Endothelial cell of umbilical vein (primary cell): ENCODE measurements around the gene CEP68. TPM values are rescaled to one million over a fixed set of nuclear protein-coding genes. Genes with fewer than 3 reads are reported as not detected.

ENCODE experiments used
- BruUV-seq: library from RNA; stranded (reverse); fragments of 400-500 nt; replicated peaks from 2 replicates; lab custom pipeline; 2021; lab: Mats Ljungman, UMichigan
- CTCF ChIA-PET: fragments of 300-600, 350-600 bp; sonication (Branson Sonifier 250); formaldehyde crosslinking; loops from one replicate; lab custom pipeline; 2021; ENCODE audit warnings: antibody characterized with exemption, inconsistent platforms; lab: Charles Lee
- POLR2A ChIA-PET: fragments of 300-600, 350-600 bp; sonication (Branson Sonifier 250); formaldehyde crosslinking; loops from one replicate; lab custom pipeline; 2021; ENCODE audit warnings: antibody characterized with exemption, inconsistent platforms; lab: Charles Lee
- DNase-seq: peaks from one replicate; pipeline ENCODE4 v3.0.0-alpha.2; 2011; ENCODE audit warnings: low read depth, low spot score
- FAIRE-seq: peaks from 2 replicates; lab custom pipeline; 2011; peaks lifted over from hg19 to GRCh38; lab: Jason Lieb, UNC
- H2AFZ ChIP-seq: 2 replicates; pipeline ENCODE4 v1.6.0; 2012; ENCODE audit warnings: low read depth, low read length, control low read depth, inconsistent platforms
- H3K27ac ChIP-seq: 2 replicates; pipeline ENCODE4 v1.5.1; 2011; ENCODE audit warnings: low read depth, mild to moderate bottlenecking, control low read depth, low read length, moderate library complexity; ENCODE audit not compliant: insufficient read depth
- H3K27me3 ChIP-seq, 2 experiments: 2 replicates each; pipeline versions ENCODE4 v1.6.0 to v1.6.1; 2011; ENCODE audit warnings: low read length in 2 of 2, mixed read lengths in 1 of 2; ENCODE audit not compliant: control insufficient read depth in 2 of 2, insufficient read depth in 2 of 2
- H3K36me3 ChIP-seq, 2 experiments: 2 replicates in 1 of 2; 3 replicates in 1 of 2; pipeline ENCODE4 v1.5.1; 2011; ENCODE audit warnings: low read length in 2 of 2, mild to moderate bottlenecking in 1 of 2, moderate library complexity in 1 of 2; ENCODE audit not compliant: control insufficient read depth in 2 of 2, insufficient read depth in 2 of 2; ENCODE audit errors: extremely low read depth in 1 of 2
- H3K4me1 ChIP-seq: 3 replicates; pipeline ENCODE4 v1.5.1; 2011; ENCODE audit warnings: mild to moderate bottlenecking, low read length; ENCODE audit not compliant: control insufficient read depth, insufficient read depth; ENCODE audit errors: extremely low read depth
- H3K4me2 ChIP-seq: 2 replicates; pipeline ENCODE4 v1.6.1; 2011; ENCODE audit warnings: low read length, control low read depth, mixed read lengths; ENCODE audit not compliant: insufficient read depth
- H3K4me3 ChIP-seq, 3 experiments: fragments of 200-600 bp in 1 of 3; sonication (generic), shearing (Covaris generic) in 1 of 3; replicated peaks in 1 of 3; 2 replicates each; pipeline ENCODE4 v1.5.1; 2011 to 2016; ENCODE audit warnings: control low read depth in 3 of 3, low read length in 3 of 3, mild to moderate bottlenecking in 2 of 3, inconsistent platforms in 1 of 3, low read depth in 1 of 3, moderate library complexity in 1 of 3; ENCODE audit not compliant: insufficient read depth in 1 of 3
- H3K79me2 ChIP-seq: 2 replicates; pipeline ENCODE4 v1.6.0; 2012; ENCODE audit warnings: low read length, inconsistent platforms; ENCODE audit not compliant: control insufficient read depth, insufficient read depth
- H3K9ac ChIP-seq: replicated peaks from 2 replicates; pipeline ENCODE3; 2011; ENCODE audit warnings: low read length, control low read depth; ENCODE audit not compliant: insufficient read depth; ENCODE audit errors: extremely low read depth
- H3K9me1 ChIP-seq: replicated peaks from 3 replicates; pipeline ENCODE4 v1.6.0; 2011; ENCODE audit warnings: mild to moderate bottlenecking, low read length; ENCODE audit not compliant: control insufficient read depth, insufficient read depth; ENCODE audit errors: extremely low read depth
- H3K9me3 ChIP-seq: replicated peaks from 2 replicates; pipeline ENCODE4 v1.5.1; 2012; ENCODE audit warnings: low read length, inconsistent platforms; ENCODE audit not compliant: control insufficient read depth, insufficient read depth
- H4K20me1 ChIP-seq: replicated peaks from 2 replicates; pipeline ENCODE3; 2011; ENCODE audit warnings: mild to moderate bottlenecking, low read length; ENCODE audit not compliant: control insufficient read depth, insufficient read depth; ENCODE audit errors: extremely low read depth
- CTCF ChIP-seq, 2 donors: IDR thresholded peaks; 1 replicate in 1 of 2; 2 replicates in 1 of 2; pipeline ENCODE4 v1.5.1; 2011; ENCODE audit warnings: low read length in 2 of 2, mild to moderate bottlenecking in 2 of 2, moderate library complexity in 2 of 2, control low read depth in 1 of 2, inconsistent platforms in 1 of 2, low read depth in 1 of 2; ENCODE audit not compliant: insufficient read depth in 1 of 2; ENCODE audit errors: extremely low read depth in 1 of 2
- EZH2 ChIP-seq: IDR thresholded peaks from 2 replicates; pipeline ENCODE4 v1.6.1; 2012; ENCODE audit warnings: borderline replicate concordance, low read depth, mild to moderate bottlenecking, moderate library complexity, low read length, inconsistent platforms; ENCODE audit not compliant: severe bottlenecking
- FOS ChIP-seq: IDR thresholded peaks from 2 replicates; pipeline ENCODE4 v1.6.1; 2011; ENCODE audit warnings: mild to moderate bottlenecking, low read length, moderate library complexity, borderline replicate concordance; ENCODE audit not compliant: insufficient read depth
- GATA2 ChIP-seq: IDR thresholded peaks from 2 replicates; pipeline ENCODE4 v1.7.0; 2011; ENCODE audit warnings: low read depth, mild to moderate bottlenecking, moderate library complexity, mixed read lengths, low read length; ENCODE audit not compliant: insufficient read length, insufficient read depth
- JUN ChIP-seq: IDR thresholded peaks from 2 replicates; pipeline ENCODE4 v1.6.1; 2011; ENCODE audit warnings: borderline replicate concordance, low read depth; ENCODE audit not compliant: insufficient read length, insufficient read depth
- MYC ChIP-seq: IDR thresholded peaks from one replicate; pipeline ENCODE4 v1.6.1; 2011; ENCODE audit warnings: mild to moderate bottlenecking, low read depth, low read length
- POLR2A ChIP-seq: IDR thresholded peaks from 2 replicates; pipeline ENCODE4 v1.6.1; 2012; ENCODE audit warnings: low read depth, mild to moderate bottlenecking, control low read depth, low read length
- dilution Hi-C: fragments of 300-500 bp; cut with MboI; formaldehyde crosslinking; loops from one replicate; pipeline ENCODE4 v1.15.0; 2019; ENCODE audit warnings: low sequenced_read_pairs; ENCODE audit not compliant: extremely low pct_ligation_motif_present
- intact Hi-C: fragments of 100-400 bp; cut with micrococcal nuclease; formaldehyde crosslinking; loops from one replicate; pipeline ENCODE4 v1.10.0; 2022
- polyA plus RNA-seq, 4 experiments: library from polyadenylated mRNA; depleted of rRNA in 3 of 4; stranded (reverse) in 3 of 4; unstranded in 1 of 4; fragments of >200 nt; gene quantifications; 2 replicates each; pipeline versions ENCODE4 v1.2.1 to v1.2.3, GENCODE V29; 2011 to 2012; ENCODE audit warnings: missing spikeins in 1 of 4
- total RNA-seq: library from RNA; stranded (reverse); gene quantifications from 2 replicates; pipeline ENCODE4 v1.2.3, GENCODE V29; 2021
- TF ChIP-seq, protein P1 (sequence below): IDR thresholded peaks from 2 replicates; pipeline ENCODE4 v1.6.1; 2011; ENCODE audit not compliant: insufficient read depth, insufficient read length

Gene CEP68
- total and polyA plus RNA-seq, 2 donors (not counting 3 experiments of a cell fraction or from before 2014, with no cell fraction given) = 21.4 to 22.0 TPM

- ChIA-PET POLR2A (no interaction called here), CTCF (interaction anchor here (0.7 to 4.0 kb wide), 7 partner anchors 42 to 452 kb away, joined by 3 to 55 read pairs (median 4); no protein-coding TSS in a partner anchor)
- Histone ChIP-seq H3K9ac (no peak overlapping the region), H2AFZ (no peak overlapping the region), H3K27ac (no peak overlapping the region), H4K20me1 (no peaks in the 10 kb centered on the region), H3K4me1 (peaks cover 13% of the 10 kb centered on the region), H3K36me3 (no peaks in the 10 kb centered on the region), H3K9me3 (no peaks in the 10 kb centered on the region), H3K9me1 (no peaks in the 10 kb centered on the region), H3K79me2 (no peaks in the 10 kb centered on the region), H3K27me3 (no peaks in the 10 kb centered on the region), H3K4me2 (no peak overlapping the region), H3K4me3 (no peak overlapping the region)
- FAIRE-seq (no peak), DNase-seq (no peak)
- intact Hi-C loops = loop anchor here (1.0 to 5.0 kb wide), 7 partner anchors 51 to 517 kb away; partner anchors contain the start of gene AFTPH
- no peak for TF ChIP-seq POLR2A
- TF ChIP-seq MYC = no peak
- dilution Hi-C loops = no loop called here
- BruUV-seq = no TSS peak
These were observed 16.6 kb upstream of the CEP68 start for GRCh38 chr2:65039640-65040039.

DNA sequence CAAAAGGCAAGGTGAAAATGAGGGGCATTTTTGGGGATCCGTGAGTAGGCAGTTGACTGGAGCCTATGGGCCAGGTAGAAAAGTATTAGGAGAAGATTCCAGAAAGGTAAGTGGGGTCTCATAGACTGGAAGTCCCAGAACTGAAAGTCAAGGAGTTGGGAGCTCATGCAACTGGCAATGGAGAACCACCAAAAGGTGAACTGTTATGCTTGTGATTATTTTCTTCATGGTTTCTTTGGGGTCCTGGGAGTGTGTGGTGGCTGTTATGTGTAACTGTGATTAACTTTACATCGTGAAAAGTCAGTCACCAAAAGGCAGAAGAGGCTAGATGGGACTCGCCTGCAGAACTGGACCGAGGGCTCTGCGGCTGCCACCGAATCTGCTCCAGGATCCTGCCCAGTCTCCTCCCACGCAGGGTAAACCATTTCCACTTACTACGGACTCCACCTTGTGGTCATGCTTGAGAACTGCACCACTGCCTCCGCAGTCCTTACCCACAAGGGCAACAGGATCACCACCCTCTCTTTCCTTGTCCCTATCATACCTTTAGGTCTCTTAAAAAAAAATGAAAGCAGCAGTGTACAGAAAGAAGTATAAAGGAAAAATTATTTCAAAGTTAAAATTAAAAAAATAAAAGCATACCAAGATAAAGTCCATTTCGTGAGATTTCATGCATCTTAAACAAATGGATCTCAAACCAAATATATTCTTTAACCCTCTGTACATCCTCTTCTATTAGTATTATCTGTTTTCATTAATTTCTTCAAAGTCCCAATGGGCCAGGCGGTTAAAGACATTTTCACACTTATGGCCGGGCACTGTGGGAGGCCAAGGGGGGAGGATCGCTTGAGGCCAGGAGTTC, 15.6 kb upstream of the CEP68 start:
- no peak for TF ChIP-seq FOS
- no peak for TF ChIP-seq EZH2
- peak; percentile 82 to 91 for TF ChIP-seq CTCF (IDR thresholded peaks at IDR 0.05; ENCODE audit: extremely low read depth in 1 of 2, insufficient read depth in 1 of 2, low read depth in 1 of 2, low read length in 2 of 2)
- TF ChIP-seq JUN = no peak
- TF ChIP-seq, protein P1, sequence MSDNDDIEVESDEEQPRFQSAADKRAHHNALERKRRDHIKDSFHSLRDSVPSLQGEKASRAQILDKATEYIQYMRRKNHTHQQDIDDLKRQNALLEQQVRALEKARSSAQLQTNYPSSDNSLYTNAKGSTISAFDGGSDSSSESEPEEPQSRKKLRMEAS = no peak
- TF ChIP-seq MYC = no peak
- TF ChIP-seq GATA2 = no peak
- TF ChIP-seq POLR2A = no peak
- BruUV-seq = no TSS peak
- CTCF ChIA-PET = interaction anchor here (0.6 to 4.0 kb wide), 13 partner anchors 14 to 453 kb away, joined by 3 to 55 read pairs (median 5); no protein-coding TSS in a partner anchor
- peak; percentile 83 for DNase-seq
- intact Hi-C loops = loop anchor here (1.0 to 5.0 kb wide), 7 partner anchors 52 to 518 kb away; partner anchors contain the start of gene AFTPH
- Histone ChIP-seq H3K79me2 (no peaks in the 10 kb centered on the region), H3K9me3 (no peaks in the 10 kb centered on the region), H4K20me1 (no peaks in the 10 kb centered on the region), H3K27me3 (no peaks in the 10 kb centered on the region), H3K4me2 (peak overlapping the region; percentile 18), H2AFZ (peak overlapping the region; percentile 33), H3K9me1 (no peaks in the 10 kb centered on the region), H3K4me1 (peaks cover 11% of the 10 kb centered on the region), H3K9ac (no peak overlapping the region), H3K4me3 (no peak overlapping the region), H3K36me3 (no peaks in the 10 kb centered on the region), H3K27ac (no peak overlapping the region)
- dilution Hi-C loops = no loop called here
- peak; percentile 91 for FAIRE-seq
- POLR2A ChIA-PET = no interaction called here
